ENCODE data around the gene DAB1. TPM values are rescaled to one million over a fixed set of nuclear protein-coding genes. Genes with fewer than 3 reads are reported as not detected.
A peak's percentile ranks its signal among the peaks of the same experiment; 100 is the strongest.

DAB1 gene
- total and polyA plus RNA-seq, 10 of the 15 experiments (the other 5 are each of a cell fraction or from before 2014, with no cell fraction given): 0.02 to 0.10 (median 0.03) TPM; not detected in 5

DNA sequence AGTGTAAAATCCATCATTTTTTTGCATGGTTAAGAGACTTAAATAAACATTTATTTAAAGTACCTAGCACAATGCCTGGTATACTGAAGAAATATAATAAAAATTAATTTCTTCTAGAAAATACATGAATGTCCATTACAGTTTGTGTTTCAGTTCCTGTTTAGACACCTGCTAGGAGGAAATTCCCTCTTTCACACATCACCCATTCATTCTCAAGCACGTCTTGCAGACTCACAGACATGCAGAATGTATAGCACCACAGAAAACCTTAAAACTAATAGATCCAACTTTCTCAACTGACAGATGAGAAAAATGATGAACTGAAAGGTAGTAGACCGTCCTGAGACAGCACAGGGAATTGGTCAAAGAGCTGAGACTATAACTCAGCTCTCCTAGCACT lies 285.9 kb downstream of the DAB1 start (continued):
- TF ChIP-seq, protein P1, sequence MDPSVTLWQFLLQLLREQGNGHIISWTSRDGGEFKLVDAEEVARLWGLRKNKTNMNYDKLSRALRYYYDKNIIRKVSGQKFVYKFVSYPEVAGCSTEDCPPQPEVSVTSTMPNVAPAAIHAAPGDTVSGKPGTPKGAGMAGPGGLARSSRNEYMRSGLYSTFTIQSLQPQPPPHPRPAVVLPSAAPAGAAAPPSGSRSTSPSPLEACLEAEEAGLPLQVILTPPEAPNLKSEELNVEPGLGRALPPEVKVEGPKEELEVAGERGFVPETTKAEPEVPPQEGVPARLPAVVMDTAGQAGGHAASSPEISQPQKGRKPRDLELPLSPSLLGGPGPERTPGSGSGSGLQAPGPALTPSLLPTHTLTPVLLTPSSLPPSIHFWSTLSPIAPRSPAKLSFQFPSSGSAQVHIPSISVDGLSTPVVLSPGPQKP (IDR thresholded peaks at IDR 0.05; ENCODE audit: low read depth, low read length): no peak
- 0 out of 2 replicates have a peak, but pooled peaks have one; percentile 44 for TF ChIP-seq NBN (IDR thresholded peaks at IDR 0.05)
- TF ChIP-seq IKZF2 (IDR thresholded peaks at IDR 0.05): peak; percentile 82 to 83
- TF ChIP-seq, protein P2, sequence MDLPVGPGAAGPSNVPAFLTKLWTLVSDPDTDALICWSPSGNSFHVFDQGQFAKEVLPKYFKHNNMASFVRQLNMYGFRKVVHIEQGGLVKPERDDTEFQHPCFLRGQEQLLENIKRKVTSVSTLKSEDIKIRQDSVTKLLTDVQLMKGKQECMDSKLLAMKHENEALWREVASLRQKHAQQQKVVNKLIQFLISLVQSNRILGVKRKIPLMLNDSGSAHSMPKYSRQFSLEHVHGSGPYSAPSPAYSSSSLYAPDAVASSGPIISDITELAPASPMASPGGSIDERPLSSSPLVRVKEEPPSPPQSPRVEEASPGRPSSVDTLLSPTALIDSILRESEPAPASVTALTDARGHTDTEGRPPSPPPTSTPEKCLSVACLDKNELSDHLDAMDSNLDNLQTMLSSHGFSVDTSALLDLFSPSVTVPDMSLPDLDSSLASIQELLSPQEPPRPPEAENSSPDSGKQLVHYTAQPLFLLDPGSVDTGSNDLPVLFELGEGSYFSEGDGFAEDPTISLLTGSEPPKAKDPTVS (IDR thresholded peaks at IDR 0.05; ENCODE audit: low read depth, low read length): peak; percentile 64; the same call in 1 of the 2 replicates
- TF ChIP-seq YY1 (IDR thresholded peaks at IDR 0.05; ENCODE audit: low read depth, low read length): no peak
- no peak for TF ChIP-seq NFIC (IDR thresholded peaks at IDR 0.05; ENCODE audit: low read depth, low read length)
- TF ChIP-seq EP300 (IDR thresholded peaks at IDR 0.05; ENCODE audit: borderline replicate concordance in 1 of 2, control insufficient read depth in 1 of 2, low read depth in 2 of 2, low read length in 2 of 2): peak; percentile 71 to 82; a peak in 3 of 4 replicates
- 0 out of 2 replicates have a peak, but pooled peaks have one; percentile 33 for TF ChIP-seq IRF4 (IDR thresholded peaks at IDR 0.05; ENCODE audit: low read depth, low read length)
- TF ChIP-seq, protein P3, sequence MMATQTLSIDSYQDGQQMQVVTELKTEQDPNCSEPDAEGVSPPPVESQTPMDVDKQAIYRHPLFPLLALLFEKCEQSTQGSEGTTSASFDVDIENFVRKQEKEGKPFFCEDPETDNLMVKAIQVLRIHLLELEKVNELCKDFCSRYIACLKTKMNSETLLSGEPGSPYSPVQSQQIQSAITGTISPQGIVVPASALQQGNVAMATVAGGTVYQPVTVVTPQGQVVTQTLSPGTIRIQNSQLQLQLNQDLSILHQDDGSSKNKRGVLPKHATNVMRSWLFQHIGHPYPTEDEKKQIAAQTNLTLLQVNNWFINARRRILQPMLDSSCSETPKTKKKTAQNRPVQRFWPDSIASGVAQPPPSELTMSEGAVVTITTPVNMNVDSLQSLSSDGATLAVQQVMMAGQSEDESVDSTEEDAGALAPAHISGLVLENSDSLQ (IDR thresholded peaks at IDR 0.05): peak; percentile 75
- no peak for TF ChIP-seq SMAD5 (IDR thresholded peaks at IDR 0.05; ENCODE audit: low read depth)
- no peak for TF ChIP-seq POLR2A (IDR thresholded peaks at IDR 0.05; ENCODE audit: low read depth, low read length)
- no peak for TF ChIP-seq MEF2A (IDR thresholded peaks at IDR 0.05; ENCODE audit: insufficient read depth, low read depth, low read length)
- TF ChIP-seq FOS (IDR thresholded peaks at IDR 0.05; ENCODE audit: borderline replicate concordance, extremely low read depth, insufficient read length): no peak
- TF ChIP-seq, protein P4, sequence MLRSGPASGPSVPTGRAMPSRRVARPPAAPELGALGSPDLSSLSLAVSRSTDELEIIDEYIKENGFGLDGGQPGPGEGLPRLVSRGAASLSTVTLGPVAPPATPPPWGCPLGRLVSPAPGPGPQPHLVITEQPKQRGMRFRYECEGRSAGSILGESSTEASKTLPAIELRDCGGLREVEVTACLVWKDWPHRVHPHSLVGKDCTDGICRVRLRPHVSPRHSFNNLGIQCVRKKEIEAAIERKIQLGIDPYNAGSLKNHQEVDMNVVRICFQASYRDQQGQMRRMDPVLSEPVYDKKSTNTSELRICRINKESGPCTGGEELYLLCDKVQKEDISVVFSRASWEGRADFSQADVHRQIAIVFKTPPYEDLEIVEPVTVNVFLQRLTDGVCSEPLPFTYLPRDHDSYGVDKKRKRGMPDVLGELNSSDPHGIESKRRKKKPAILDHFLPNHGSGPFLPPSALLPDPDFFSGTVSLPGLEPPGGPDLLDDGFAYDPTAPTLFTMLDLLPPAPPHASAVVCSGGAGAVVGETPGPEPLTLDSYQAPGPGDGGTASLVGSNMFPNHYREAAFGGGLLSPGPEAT (IDR thresholded peaks at IDR 0.05; ENCODE audit: low read depth): peak; percentile 95
- TF ChIP-seq, protein P5, sequence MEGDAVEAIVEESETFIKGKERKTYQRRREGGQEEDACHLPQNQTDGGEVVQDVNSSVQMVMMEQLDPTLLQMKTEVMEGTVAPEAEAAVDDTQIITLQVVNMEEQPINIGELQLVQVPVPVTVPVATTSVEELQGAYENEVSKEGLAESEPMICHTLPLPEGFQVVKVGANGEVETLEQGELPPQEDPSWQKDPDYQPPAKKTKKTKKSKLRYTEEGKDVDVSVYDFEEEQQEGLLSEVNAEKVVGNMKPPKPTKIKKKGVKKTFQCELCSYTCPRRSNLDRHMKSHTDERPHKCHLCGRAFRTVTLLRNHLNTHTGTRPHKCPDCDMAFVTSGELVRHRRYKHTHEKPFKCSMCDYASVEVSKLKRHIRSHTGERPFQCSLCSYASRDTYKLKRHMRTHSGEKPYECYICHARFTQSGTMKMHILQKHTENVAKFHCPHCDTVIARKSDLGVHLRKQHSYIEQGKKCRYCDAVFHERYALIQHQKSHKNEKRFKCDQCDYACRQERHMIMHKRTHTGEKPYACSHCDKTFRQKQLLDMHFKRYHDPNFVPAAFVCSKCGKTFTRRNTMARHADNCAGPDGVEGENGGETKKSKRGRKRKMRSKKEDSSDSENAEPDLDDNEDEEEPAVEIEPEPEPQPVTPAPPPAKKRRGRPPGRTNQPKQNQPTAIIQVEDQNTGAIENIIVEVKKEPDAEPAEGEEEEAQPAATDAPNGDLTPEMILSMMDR (IDR thresholded peaks at IDR 0.05 in 2 of 3, conservative IDR thresholded peaks at IDR 0.05 in 1 of 3; ENCODE audit: control insufficient read depth in 2 of 3, extremely low read depth in 1 of 3, insufficient read depth in 1 of 3, low read depth in 3 of 3, low read length in 3 of 3): no peak
- TF ChIP-seq LARP7 (IDR thresholded peaks at IDR 0.05): no peak
- TF ChIP-seq, protein P6, sequence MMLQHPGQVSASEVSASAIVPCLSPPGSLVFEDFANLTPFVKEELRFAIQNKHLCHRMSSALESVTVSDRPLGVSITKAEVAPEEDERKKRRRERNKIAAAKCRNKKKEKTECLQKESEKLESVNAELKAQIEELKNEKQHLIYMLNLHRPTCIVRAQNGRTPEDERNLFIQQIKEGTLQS (IDR thresholded peaks at IDR 0.05; ENCODE audit: borderline replicate concordance, extremely low read depth, low read depth, low read length): no peak
- TF ChIP-seq, protein P7, sequence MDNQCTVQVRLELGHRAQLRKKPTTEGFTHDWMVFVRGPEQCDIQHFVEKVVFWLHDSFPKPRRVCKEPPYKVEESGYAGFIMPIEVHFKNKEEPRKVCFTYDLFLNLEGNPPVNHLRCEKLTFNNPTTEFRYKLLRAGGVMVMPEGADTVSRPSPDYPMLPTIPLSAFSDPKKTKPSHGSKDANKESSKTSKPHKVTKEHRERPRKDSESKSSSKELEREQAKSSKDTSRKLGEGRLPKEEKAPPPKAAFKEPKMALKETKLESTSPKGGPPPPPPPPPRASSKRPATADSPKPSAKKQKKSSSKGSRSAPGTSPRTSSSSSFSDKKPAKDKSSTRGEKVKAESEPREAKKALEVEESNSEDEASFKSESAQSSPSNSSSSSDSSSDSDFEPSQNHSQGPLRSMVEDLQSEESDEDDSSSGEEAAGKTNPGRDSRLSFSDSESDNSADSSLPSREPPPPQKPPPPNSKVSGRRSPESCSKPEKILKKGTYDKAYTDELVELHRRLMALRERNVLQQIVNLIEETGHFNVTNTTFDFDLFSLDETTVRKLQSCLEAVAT (IDR thresholded peaks at IDR 0.05): peak; percentile 15; the same call in 1 of the 2 replicates
